ENCODE data around the gene ANO6. TPM values are rescaled to one million over a fixed set of nuclear protein-coding genes. Genes with fewer than 3 reads are reported as not detected.

ANO6 gene
- total and polyA plus RNA-seq, 11 donors: 9.0 to 57.2 (median 46.0) TPM

DNA sequence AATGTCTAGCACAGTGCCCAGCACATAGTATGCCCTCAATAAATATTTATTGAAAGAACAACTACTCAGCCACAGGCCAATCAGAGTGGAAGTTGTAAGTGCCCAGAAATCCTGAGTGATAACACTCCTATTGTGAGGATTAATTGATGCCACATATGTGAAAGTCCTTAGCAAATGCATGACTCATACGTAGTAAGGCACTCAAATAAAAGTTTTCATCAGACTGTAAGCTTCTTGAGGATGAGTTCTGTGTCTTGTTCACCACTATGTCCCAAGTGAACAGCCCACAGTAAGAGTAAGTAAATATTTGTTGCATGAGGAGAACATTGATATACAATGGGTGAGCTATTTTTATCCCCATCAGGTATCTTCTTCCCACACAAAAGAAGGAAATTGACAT, 24.7 kb upstream of the ANO6 start:
- Histone ChIP-seq H3K9me3 (no peaks in the 10 kb centered on the region), H3K4me3 (no peak overlapping the region), H3K27ac (peak overlapping the region in 2 of 12 donors; percentile 39 to 52), H3K4me1 (peaks cover 0 to 17% (median 9%) of the 10 kb centered on the region in 12 donors), H3K36me3 (no peaks in the 10 kb centered on the region), H3K27me3 (no peaks in the 10 kb centered on the region)
- ATAC-seq (peak in 2 of 4 donors; percentile 39 to 64), DNase-seq (no peak)
- intact Hi-C loops (cut with DNase I): no loop called here
- 59 to 74% (median 62%) methylated on average over 1 of the region's 1 CpG for WGBS, 4 donors
- TF ChIP-seq, protein P1, sequence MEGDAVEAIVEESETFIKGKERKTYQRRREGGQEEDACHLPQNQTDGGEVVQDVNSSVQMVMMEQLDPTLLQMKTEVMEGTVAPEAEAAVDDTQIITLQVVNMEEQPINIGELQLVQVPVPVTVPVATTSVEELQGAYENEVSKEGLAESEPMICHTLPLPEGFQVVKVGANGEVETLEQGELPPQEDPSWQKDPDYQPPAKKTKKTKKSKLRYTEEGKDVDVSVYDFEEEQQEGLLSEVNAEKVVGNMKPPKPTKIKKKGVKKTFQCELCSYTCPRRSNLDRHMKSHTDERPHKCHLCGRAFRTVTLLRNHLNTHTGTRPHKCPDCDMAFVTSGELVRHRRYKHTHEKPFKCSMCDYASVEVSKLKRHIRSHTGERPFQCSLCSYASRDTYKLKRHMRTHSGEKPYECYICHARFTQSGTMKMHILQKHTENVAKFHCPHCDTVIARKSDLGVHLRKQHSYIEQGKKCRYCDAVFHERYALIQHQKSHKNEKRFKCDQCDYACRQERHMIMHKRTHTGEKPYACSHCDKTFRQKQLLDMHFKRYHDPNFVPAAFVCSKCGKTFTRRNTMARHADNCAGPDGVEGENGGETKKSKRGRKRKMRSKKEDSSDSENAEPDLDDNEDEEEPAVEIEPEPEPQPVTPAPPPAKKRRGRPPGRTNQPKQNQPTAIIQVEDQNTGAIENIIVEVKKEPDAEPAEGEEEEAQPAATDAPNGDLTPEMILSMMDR (IDR thresholded peaks at IDR 0.05): no peak
- no peak for TF ChIP-seq POLR2A (IDR thresholded peaks at IDR 0.05)

DNA sequence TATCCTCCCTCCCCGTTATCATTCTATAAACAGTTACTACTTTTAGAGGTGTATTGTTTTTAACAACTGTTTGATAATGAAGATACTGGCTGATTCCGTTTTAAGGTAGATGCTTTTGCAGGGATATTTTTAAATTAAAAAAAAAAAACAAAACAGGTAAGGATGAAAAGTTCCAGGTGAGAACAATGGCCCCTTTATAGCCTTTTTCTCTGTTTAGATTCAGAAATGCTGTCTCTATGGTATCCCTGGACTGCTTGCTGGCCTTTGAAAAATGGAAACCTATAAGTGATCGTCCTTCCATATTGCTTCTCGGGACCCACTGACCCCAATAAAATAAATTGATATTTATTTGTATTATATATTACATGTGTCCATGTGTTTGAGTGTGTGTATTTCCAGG, 23.2 kb upstream of the ANO6 start:
- TF ChIP-seq, protein P1 (IDR thresholded peaks at IDR 0.05): no peak
- no peak for TF ChIP-seq POLR2A (IDR thresholded peaks at IDR 0.05)
- 69 to 75% (median 73%) methylated on average over 4 of the region's 4 CpGs for whole genome bisulfite sequencing, 4 donors
- no peaks in the 10 kb centered on the region for H3K27me3 ChIP-seq
- H3K36me3 ChIP-seq: no peaks in the 10 kb centered on the region
- DNase-seq (no peak), ATAC-seq (no peak)
- peaks cover 0 to 17% (median 9%) of the 10 kb centered on the region in 12 donors for H3K4me1 ChIP-seq
- intact Hi-C loops (cut with DNase I): no loop called here
- no peak overlapping the region for H3K4me3 ChIP-seq
- no peak overlapping the region for H3K27ac ChIP-seq
- no peaks in the 10 kb centered on the region for H3K9me3 ChIP-seq

DNA sequence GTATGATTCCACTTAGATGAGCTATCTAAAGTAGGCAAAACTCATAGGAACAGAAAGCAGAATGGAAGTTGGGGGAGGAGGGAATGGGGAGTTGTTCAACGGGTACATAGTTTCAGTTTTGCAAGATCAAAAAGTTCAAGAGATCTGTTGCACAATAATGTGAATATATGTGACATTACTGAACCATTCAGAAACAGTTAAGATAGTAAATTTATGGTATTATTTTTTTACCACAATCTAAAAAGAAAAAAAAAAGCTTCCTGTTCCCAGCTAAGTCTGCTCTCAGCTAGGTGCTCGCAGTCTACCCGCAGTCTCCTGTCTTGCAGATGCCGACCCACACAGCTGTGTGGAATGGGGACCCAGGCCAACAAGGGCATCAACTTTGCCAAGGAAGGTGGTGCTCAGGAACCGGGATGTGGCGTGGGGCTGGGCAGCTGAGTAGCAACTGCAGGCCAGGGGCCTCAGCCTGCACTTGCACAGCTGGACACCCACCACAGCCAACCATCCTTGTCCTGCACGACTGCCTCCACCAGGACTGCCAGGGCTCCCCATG, 15.3 kb upstream of the ANO6 start:
- WGBS, 4 donors: 76 to 91% (median 85%) methylated on average over 7 of the region's 7 CpGs
- DNase-seq (peak in 1 of 5 donors; percentile 62), ATAC-seq (no peak)
- Histone ChIP-seq H3K27ac (peak overlapping the region in 1 of 12 donors; percentile 63), H3K36me3 (no peaks in the 10 kb centered on the region), H3K27me3 (no peaks in the 10 kb centered on the region), H3K9me3 (no peaks in the 10 kb centered on the region), H3K4me3 (peak overlapping the region in 1 of 12 donors; percentile 13), H3K4me1 (peaks cover 0 to 29% (median 2%) of the 10 kb centered on the region in 12 donors)
- TF ChIP-seq, protein P1 (IDR thresholded peaks at IDR 0.05): no peak
- TF ChIP-seq POLR2A (IDR thresholded peaks at IDR 0.05): no peak
- intact Hi-C loops (cut with DNase I): no loop called here

DNA sequence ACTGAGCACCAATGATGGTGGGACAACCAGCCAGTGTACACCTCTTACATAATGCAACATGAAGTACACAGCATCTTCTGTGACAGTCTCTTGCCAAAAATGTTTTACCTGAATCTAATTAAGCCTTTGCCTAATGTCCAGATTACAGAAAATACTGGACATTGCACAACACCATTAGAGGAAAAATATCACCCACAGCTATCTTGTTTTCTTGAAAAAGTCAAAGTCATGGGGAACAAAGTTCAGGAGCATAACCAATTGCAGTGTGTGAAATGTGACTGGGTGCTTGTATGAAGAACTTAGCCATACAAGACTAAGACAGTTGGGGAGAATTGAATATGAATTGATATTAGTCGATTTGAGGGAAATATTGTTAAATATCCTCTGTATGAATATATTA, 12.1 kb upstream of the ANO6 start:
- TF ChIP-seq POLR2A (IDR thresholded peaks at IDR 0.05): no peak
- Histone ChIP-seq H3K4me3 (no peak overlapping the region), H3K4me1 (peaks cover 0 to 38% (median 3%) of the 10 kb centered on the region in 12 donors), H3K9me3 (no peaks in the 10 kb centered on the region), H3K27ac (no peak overlapping the region), H3K27me3 (no peaks in the 10 kb centered on the region), H3K36me3 (no peaks in the 10 kb centered on the region)
- ATAC-seq: no peak
- 98 to 100% (median 99%) methylated on average over 1 of the region's 1 CpG for WGBS, 4 donors
- DNase-seq: no peak
- intact Hi-C loops (cut with DNase I): no loop called here

DNA sequence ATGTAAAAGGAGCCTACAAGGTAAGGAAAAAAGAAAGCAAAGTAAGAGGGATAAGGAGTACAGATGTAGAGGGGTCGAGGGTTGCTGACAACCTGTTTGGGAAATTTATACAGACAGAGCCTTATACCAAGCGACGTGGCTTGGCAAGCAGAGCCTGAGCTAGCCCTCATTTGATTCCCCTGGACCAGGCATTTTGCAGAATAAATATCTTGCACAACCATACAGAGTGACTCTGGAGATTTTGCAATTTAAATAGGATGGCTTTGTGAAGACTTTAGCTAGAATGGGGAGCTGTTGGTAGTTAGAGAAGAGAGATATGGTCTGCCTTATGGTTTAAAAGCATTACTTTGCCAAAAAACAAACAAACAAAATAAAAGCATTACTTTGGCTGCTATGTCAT, 11.1 kb upstream of the ANO6 start:
- WGBS, 4 donors: 88 to 94% (median 90%) methylated on average over 3 of the region's 3 CpGs
- Histone ChIP-seq H3K36me3 (no peaks in the 10 kb centered on the region), H3K9me3 (no peaks in the 10 kb centered on the region), H3K27me3 (no peaks in the 10 kb centered on the region), H3K27ac (peak overlapping the region in 1 of 12 donors; percentile 54), H3K4me3 (no peak overlapping the region), H3K4me1 (peaks cover 0 to 35% (median 3%) of the 10 kb centered on the region in 12 donors)
- DNase-seq (no peak), ATAC-seq (no peak)
- TF ChIP-seq, protein P1 (IDR thresholded peaks at IDR 0.05): no peak
- no peak for TF ChIP-seq POLR2A (IDR thresholded peaks at IDR 0.05)
- intact Hi-C loops (cut with DNase I): no loop called here
